Esophagus muscularis mucosa (tissue), 3 donors: ENCODE measurements around the gene RFFL.

Experiments used
- POLR2AphosphoS5 ChIP-seq, 2 donors: sonication (generic); formaldehyde crosslinking; IDR thresholded peaks; one replicate each; pipeline ENCODE4 v1.6.1; 2017; ENCODE audit warnings: antibody characterized with exemption in 2 of 2
- TF ChIP-seq, protein P1 (sequence below), 3 experiments: fragments of 200-600 bp in 2 of 3; fragments of 450-650 bp in 1 of 3; sonication (generic) in 2 of 3; IDR thresholded peaks; one replicate each; pipeline ENCODE4 v1.5.1; 2017 to 2019; ENCODE audit warnings: antibody characterized with exemption in 3 of 3, mild to moderate bottlenecking in 2 of 3, moderate library complexity in 1 of 3

DNA sequence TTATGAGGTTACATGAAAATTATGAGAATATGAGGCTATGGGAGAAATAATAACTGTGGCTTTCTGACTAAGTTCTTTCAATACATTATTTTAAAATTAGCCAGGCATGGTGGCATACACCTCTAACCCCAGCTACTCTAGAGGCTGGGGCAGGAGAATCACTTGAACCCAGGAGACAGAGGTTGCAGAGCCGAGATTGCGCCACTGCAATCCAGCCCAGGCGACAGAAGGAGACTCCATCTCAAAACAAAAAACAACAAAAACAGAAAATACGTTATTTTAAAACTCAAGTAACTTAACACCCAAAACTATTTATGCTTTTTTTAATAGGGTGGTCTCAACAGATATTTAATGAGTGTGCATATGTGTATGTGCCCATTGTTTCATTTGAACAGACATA is 2.4 kb upstream of the RFFL start:
- TF ChIP-seq POLR2AphosphoS5 (IDR thresholded peaks at IDR 0.05), result no peak
- TF ChIP-seq, protein P1, sequence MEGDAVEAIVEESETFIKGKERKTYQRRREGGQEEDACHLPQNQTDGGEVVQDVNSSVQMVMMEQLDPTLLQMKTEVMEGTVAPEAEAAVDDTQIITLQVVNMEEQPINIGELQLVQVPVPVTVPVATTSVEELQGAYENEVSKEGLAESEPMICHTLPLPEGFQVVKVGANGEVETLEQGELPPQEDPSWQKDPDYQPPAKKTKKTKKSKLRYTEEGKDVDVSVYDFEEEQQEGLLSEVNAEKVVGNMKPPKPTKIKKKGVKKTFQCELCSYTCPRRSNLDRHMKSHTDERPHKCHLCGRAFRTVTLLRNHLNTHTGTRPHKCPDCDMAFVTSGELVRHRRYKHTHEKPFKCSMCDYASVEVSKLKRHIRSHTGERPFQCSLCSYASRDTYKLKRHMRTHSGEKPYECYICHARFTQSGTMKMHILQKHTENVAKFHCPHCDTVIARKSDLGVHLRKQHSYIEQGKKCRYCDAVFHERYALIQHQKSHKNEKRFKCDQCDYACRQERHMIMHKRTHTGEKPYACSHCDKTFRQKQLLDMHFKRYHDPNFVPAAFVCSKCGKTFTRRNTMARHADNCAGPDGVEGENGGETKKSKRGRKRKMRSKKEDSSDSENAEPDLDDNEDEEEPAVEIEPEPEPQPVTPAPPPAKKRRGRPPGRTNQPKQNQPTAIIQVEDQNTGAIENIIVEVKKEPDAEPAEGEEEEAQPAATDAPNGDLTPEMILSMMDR (IDR thresholded peaks at IDR 0.05), result no peak
